ENCODE results near the gene SULF2.

Gene SULF2

DNA sequence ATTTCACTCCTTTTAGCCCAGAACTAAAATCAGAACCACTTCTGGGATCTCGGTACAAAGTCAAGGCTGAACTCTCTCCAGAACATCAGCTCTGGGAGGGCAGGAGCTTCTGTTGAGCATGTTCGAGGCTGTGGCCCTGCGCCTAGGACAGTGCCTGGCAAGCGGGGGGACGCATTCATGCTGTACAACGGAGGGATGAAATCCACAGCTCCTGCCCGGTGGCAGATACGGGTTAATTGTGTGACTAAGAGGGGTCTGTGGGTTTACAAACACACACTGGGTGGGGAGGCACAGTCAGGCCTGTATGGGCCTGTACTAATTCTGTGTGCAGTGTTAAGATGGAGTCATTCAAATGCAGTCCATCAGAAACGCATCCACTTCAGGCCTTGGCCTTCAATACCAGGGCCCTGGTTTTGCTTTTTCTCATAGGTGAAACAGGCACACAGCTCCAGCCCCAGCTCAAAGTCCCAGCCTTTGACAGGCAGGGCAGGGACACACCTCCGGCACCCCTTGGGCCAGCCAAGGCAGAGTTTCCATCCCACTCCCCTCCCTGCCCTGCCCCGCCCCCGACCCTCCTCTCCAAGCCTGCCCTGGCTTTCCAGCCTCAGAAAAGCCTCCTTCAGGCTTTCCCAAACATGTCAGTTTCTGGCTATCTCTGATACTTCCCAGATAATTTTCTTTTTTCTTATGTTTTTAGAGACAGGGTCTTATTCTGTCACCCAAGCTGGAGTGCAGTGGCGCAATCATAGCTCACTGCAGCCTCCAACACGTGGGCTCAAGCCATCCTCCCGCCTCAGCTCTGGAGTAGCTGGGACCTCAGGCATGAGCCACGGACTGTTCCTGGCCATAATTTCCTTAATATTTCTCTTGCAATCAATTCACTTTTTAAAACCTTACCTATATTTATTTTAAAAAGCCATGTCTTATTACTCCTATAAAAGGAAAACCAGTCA, 109.8 kb downstream of the SULF2 start:
- TF ChIP-seq, protein P1, sequence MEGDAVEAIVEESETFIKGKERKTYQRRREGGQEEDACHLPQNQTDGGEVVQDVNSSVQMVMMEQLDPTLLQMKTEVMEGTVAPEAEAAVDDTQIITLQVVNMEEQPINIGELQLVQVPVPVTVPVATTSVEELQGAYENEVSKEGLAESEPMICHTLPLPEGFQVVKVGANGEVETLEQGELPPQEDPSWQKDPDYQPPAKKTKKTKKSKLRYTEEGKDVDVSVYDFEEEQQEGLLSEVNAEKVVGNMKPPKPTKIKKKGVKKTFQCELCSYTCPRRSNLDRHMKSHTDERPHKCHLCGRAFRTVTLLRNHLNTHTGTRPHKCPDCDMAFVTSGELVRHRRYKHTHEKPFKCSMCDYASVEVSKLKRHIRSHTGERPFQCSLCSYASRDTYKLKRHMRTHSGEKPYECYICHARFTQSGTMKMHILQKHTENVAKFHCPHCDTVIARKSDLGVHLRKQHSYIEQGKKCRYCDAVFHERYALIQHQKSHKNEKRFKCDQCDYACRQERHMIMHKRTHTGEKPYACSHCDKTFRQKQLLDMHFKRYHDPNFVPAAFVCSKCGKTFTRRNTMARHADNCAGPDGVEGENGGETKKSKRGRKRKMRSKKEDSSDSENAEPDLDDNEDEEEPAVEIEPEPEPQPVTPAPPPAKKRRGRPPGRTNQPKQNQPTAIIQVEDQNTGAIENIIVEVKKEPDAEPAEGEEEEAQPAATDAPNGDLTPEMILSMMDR (IDR thresholded peaks at IDR 0.05; ENCODE audit: borderline replicate concordance, insufficient read depth, low read depth, low read length) = no peak

DNA sequence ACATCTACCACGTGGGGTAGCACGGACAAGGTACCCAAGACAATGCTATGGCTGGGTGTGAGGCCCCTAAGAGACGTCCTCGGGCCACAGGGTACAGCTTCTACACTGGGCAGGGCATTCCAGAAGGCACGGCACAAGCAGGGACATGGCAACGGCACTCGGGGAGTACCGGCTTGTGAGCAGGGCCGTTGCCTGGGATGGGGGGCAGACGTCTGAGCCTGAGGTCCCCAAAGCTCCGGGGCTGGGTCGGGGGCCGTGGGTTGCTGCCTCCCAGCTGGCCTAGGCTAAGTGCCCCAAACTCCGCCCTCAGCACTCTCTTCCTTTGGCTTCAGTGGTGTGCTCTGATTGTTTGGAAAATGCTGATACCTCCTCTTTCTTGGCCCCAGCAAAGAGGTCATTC, 110.6 kb downstream of the SULF2 start:
- no peak overlapping the region for H3K4me3 ChIP-seq (ENCODE audit: low read depth, low read length)
- TF ChIP-seq, protein P1 (IDR thresholded peaks at IDR 0.05; ENCODE audit: borderline replicate concordance, insufficient read depth, low read depth, low read length) = no peak

More for the DNA sequence above, 109.8 kb downstream of the SULF2 start:
- no peak overlapping the region for H3K4me3 ChIP-seq (ENCODE audit: low read depth, low read length)

DNA sequence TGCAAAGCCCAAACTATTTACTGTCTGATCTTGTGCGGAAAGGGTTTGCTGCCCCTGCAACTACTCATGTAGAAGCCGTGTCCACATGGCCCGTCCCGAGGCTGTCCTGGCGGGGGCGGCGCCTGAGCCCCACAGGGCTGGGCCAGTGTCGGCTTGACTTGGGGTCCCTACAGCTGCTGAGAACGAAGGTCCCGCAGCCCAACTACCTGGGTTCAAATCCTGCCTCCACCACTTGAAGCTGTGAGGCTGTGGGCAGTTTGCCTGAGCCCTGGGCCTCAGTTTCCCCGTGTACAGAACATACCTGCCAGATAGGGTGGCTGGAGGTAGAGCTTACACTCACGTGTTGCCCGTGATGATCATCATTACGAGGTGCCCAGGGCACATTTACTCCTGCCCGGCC, 111.1 kb downstream of the SULF2 start:
- TF ChIP-seq, protein P1 (IDR thresholded peaks at IDR 0.05; ENCODE audit: borderline replicate concordance, insufficient read depth, low read depth, low read length) = no peak
- H3K4me3 ChIP-seq (ENCODE audit: low read depth, low read length) = no peak overlapping the region

DNA sequence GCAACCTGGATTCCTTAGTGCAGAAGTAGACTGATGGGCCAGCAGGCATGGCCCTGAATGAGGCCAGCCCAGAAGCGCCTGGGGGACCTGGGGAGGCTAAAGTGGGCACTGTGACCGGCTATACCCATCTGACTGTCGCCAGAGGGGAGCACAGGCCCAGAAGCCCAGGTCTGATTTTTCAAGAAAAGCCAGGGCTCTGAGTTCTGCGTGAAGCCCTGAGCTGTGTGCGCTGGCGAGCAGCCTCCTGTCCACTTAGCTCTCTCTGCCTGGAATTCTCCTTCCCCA, 111.7 kb downstream of the SULF2 start:
- H3K4me3 ChIP-seq (ENCODE audit: low read depth, low read length) = no peak overlapping the region
- TF ChIP-seq, protein P1 (IDR thresholded peaks at IDR 0.05; ENCODE audit: borderline replicate concordance, insufficient read depth, low read depth, low read length) = no peak

DNA sequence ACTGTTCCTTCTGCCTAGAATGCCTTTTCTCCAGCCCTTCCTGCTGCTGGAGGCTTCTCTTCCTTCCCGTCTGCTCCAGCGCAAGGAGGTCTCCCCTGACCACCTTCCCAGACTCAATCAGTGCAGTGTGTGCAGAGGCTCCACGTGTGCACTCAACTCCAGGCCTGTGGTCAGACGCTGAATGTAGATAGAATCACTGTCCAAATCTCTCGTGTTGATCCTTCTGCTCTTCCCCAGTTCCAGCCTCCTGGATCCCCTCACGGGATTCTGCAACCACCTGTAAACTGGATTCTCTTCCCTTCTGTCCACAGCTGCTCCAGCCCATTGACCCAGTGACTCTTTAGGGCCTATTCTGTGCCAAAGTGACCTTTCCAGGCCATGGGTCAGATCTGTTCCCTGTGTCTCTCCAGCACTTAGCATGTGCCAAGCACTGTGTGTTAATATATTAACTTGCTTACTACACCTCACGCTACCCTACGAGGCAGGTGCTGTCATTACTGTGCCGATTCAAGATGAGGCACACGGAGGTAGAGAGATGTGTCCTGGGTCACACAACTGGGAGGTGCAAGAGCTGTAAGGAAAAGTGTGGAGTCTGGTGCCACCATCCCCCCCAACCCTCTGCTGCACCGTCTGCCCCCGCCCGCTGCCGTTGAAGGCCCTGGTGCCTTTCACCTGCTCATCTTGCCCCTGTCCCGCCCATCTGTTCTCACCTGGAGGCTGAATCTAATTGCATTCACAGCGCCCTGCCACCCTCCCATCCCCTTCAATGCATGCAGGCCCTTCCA, 112.2 kb downstream of the SULF2 start:
- H3K4me3 ChIP-seq (ENCODE audit: low read depth, low read length) = no peak overlapping the region
- TF ChIP-seq, protein P1 (IDR thresholded peaks at IDR 0.05; ENCODE audit: borderline replicate concordance, insufficient read depth, low read depth, low read length) = no peak

DNA sequence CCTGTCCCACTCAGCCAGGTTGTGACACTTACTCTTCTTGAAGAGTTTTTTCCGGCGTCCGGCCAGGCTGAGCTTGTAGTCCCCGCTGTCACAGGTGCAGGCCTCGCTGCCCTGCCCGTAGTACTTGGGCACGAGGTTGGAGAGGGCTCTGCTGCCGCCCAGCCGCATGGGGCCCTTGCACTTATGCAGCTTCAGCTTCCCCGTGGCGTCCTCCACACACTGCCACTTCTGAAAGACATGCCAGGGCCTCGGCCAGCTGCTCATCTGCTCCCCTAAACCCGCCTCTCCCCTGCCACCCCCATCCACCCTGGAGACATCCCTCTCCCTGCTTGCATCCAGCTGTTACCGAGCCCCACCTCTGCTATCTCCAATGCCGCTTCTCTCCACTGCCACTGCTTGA, 113.1 kb downstream of the SULF2 start:
- H3K4me3 ChIP-seq (ENCODE audit: low read depth, low read length) = no peak overlapping the region
- TF ChIP-seq, protein P1 (IDR thresholded peaks at IDR 0.05; ENCODE audit: borderline replicate concordance, insufficient read depth, low read depth, low read length) = no peak

All from GM12875 (cell line).